H1 (cell line): ENCODE data around the gene TEX264. TPM values are rescaled to one million over a fixed set of nuclear protein-coding genes. Genes with fewer than 3 reads are reported as not detected.

ENCODE experiments used
- HDAC6 ChIP-seq: IDR thresholded peaks from one replicate; pipeline ENCODE4 v1.7.1; 2012; ENCODE audit warnings: low read depth, mild to moderate bottlenecking, inconsistent platforms, low read length, moderate library complexity
- KDM1A ChIP-seq: fragments of 200-600, 300-600 bp; sonication (generic); IDR thresholded peaks from 2 replicates; pipeline ENCODE4 v1.7.1; 2016; ENCODE audit warnings: mild to moderate bottlenecking, low read length, borderline replicate concordance
- RFX5 ChIP-seq: IDR thresholded peaks from 2 replicates; pipeline ENCODE4 v1.6.1; 2011; ENCODE audit warnings: low read depth, low read length, improper control_type of control experiment, borderline replicate concordance
- RXRA ChIP-seq: IDR thresholded peaks from 2 replicates; pipeline ENCODE4 v1.6.1; 2011; ENCODE audit warnings: low read depth, mild to moderate bottlenecking, low read length, moderate library complexity; ENCODE audit not compliant: insufficient read depth
- polyA plus RNA-seq, 7 experiments: library from polyadenylated mRNA; depleted of rRNA in 3 of 7; stranded (reverse) in 5 of 7; unstranded in 2 of 7; fragments of >200 nt in 5 of 7; fragments of 200-250 nt in 2 of 7; gene quantifications; 1 replicate in 5 of 7; 2 replicates in 1 of 7; 4 replicates in 1 of 7; pipeline versions ENCODE4 v1.2.1 to v1.2.3, GENCODE V29; 2011 to 2013; ENCODE audit warnings: missing spikeins in 2 of 7, mixed read lengths in 2 of 7
- total RNA-seq: library from RNA; stranded (reverse); fragmentation: NEBNext Ultra II Directional; extraction: Animal tissue kit (Norgen Biotek cat#: 25700); gene quantifications from 2 replicates; pipeline ENCODE4 v1.2.1, GENCODE V29; 2021

TEX264 gene
- total and polyA plus RNA-seq, 2 of the 8 experiments (the other 6 are each of a cell fraction or from before 2014, with no cell fraction given) = 11.2 to 35.6 TPM

DNA sequence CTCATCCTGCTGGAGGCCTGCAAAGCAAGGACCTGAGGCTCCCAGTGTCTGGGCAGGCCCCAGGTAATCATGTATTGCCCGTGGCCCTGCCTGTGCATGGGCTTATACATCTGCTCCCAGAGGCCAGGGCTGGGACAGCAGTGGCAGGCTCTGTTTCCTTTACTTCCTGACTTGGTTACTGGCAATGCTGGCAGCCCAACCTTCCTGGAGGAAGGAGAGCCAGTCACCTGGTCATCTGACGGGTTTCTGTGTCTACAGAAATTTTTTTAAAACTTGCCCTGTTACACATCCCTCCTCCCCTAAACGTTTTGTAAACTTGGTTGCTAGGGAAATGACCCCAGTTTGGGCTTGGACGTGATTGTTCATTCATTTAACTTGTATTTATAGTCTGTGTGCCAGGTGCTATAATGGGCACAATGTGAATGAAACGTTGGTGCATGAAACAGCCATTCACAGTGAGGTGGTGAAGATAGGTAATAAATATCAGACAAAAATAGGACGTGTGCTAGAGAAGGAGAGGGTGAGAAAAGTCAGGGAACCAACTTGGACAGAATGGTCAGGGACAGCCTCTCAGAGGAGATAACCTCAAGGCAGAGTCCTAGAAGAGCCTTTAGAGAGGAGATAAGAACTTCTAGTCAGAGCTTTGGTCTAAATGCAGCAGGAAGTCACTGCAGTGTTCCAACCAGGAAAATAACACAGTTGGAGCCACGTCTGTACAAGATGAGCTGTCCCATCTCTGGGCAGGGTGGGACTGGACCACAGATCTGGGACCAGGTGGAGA lies 14.1 kb downstream of the TEX264 start (continued):
- TF ChIP-seq HDAC6 (no peak), KDM1A (no peak), RXRA (no peak), RFX5 (no peak)
